Sigmoid colon (tissue), 4 donors: Measurements from ENCODE around the gene PFDN1.

ENCODE experiments used
- CTCF ChIP-seq, 4 experiments: fragments of 450-650 bp in 3 of 4; fragments of 200-600 bp in 1 of 4; IDR thresholded peaks; one replicate each; pipeline ENCODE4 v1.5.1; 2016 to 2019; ENCODE audit warnings: antibody characterized with exemption in 4 of 4, mild to moderate bottlenecking in 3 of 4, moderate library complexity in 2 of 4
- EP300 ChIP-seq, 4 donors: sonication (generic); formaldehyde crosslinking; IDR thresholded peaks; one replicate each; pipeline ENCODE4 v1.6.1; 2017; ENCODE audit warnings: antibody characterized with exemption in 4 of 4
- POLR2A ChIP-seq, 2 donors: fragments of 450-650 bp; IDR thresholded peaks; one replicate each; pipeline ENCODE4 v1.6.1; 2016; ENCODE audit warnings: antibody characterized with exemption in 2 of 2, mild to moderate bottlenecking in 2 of 2, moderate library complexity in 2 of 2
- POLR2AphosphoS5 ChIP-seq, 4 donors: sonication (generic); formaldehyde crosslinking; IDR thresholded peaks; one replicate each; pipeline ENCODE4 v1.6.1; 2017; ENCODE audit warnings: antibody characterized with exemption in 4 of 4

GRCh38 chr5:140305471-140305870 is 2.6 kb upstream of the PFDN1 start:
- TF ChIP-seq EP300 (IDR thresholded peaks at IDR 0.05) (no peak), CTCF (IDR thresholded peaks at IDR 0.05) (no peak), POLR2AphosphoS5 (IDR thresholded peaks at IDR 0.05) (no peak), POLR2A (IDR thresholded peaks at IDR 0.05) (no peak)
